NCI-H526 (cell line): ENCODE measurements around the gene HOOK2.
A peak's percentile ranks its signal among the peaks of the same experiment; 100 is the strongest.

ENCODE experiments used
- DNase-seq, 2 experiments: peaks; one replicate each; lab custom pipeline; 2025; lab: John Stamatoyannopoulos, UW

HOOK2 gene

DNA sequence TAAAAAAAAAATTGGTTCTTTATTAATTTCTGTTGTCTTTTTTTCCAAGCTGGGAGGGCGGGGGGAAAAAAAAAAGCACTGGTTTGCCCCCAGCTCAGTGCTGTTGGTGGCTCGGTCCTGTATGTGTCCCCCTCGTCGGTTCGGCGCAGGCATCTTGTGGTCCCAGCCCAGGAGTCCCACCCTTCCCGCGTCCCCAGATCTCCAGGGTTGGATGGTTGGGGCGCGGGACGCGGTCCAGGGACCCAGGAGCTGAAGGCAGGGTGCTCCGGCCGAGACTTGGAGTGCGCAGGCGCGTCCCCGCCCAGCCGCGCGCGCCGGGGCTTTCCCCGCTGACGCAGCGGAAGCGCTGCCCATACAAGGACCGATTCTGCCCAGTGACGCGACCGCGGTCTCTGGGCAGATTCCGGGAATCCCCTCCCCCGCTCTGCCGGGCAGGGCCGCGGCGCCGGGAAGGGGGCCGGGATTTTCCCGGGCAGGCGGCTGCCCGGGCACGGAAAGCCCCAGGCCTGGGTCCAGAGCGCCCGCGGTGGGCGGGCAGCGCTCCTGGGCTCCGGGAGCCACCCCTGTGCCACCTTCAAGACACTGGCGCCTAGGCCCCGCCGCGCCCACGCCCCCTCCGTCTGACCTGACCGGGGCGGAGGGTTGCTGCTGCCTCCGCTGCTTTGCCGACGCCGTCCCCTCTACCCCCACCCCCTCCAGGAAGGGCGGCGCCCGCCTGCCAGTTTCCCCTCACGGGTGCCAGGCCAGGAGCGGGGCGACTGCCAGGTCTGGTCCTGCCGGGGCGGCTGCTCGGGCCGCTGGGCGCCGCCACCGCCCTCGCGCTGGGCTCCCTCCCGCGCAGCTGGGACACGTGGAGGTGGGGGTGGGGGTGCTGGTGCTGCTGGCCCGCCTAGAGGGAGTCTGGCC lies 18.2 kb upstream of the HOOK2 start:
- peak; percentile 54 to 87 for DNase-seq

DNA sequence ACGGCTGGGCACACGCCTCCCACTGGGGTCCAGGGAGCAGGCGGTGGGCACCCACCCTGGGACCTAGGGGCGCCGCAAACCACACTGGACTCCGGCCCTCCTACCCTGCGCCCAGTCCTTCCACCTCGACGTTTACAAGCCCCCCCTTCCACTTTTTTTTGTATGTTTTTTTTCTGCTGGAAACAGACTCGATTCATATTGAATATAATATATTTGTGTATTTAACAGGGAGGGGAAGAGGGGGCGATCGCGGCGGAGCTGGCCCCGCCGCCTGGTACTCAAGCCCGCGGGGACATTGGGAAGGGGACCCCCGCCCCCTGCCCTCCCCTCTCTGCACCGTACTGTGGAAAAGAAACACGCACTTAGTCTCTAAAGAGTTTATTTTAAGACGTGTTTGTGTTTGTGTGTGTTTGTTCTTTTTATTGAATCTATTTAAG lies 17.5 kb upstream of the HOOK2 start:
- DNase-seq: no peak

DNA sequence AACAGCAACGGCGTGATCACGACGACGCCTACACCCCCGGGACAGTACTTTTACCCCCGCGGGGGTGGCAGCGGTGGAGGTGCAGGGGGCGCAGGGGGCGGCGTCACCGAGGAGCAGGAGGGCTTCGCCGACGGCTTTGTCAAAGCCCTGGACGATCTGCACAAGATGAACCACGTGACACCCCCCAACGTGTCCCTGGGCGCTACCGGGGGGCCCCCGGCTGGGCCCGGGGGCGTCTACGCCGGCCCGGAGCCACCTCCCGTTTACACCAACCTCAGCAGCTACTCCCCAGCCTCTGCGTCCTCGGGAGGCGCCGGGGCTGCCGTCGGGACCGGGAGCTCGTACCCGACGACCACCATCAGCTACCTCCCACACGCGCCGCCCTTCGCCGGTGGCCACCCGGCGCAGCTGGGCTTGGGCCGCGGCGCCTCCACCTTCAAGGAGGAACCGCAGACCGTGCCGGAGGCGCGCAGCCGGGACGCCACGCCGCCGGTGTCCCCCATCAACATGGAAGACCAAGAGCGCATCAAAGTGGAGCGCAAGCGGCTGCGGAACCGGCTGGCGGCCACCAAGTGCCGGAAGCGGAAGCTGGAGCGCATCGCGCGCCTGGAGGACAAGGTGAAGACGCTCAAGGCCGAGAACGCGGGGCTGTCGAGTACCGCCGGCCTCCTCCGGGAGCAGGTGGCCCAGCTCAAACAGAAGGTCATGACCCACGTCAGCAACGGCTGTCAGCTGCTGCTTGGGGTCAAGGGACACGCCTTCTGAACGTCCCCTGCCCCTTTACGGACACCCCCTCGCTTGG lies 16.9 kb upstream of the HOOK2 start:
- DNase-seq: peak; percentile 30 to 69

DNA sequence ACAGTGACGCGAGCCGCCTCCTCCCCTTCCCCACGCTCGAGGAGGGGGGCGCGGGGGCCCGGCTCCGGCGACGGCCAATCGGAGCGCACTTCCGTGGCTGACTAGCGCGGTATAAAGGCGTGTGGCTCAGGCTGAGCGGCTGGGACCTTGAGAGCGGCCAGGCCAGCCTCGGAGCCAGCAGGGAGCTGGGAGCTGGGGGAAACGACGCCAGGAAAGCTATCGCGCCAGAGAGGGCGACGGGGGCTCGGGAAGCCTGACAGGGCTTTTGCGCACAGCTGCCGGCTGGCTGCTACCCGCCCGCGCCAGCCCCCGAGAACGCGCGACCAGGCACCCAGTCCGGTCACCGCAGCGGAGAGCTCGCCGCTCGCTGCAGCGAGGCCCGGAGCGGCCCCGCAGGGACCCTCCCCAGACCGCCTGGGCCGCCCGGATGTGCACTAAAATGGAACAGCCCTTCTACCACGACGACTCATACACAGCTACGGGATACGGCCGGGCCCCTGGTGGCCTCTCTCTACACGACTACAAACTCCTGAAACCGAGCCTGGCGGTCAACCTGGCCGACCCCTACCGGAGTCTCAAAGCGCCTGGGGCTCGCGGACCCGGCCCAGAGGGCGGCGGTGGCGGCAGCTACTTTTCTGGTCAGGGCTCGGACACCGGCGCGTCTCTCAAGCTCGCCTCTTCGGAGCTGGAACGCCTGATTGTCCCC lies 16.1 kb upstream of the HOOK2 start, which contains the start of gene JUNB:
TSS of gene JUNB (plus strand) at position 142 of the 706 bp plus-strand sequence. CDS start at position 428, 286 bp downstream.
- peak; percentile 73 to 93 for DNase-seq

DNA sequence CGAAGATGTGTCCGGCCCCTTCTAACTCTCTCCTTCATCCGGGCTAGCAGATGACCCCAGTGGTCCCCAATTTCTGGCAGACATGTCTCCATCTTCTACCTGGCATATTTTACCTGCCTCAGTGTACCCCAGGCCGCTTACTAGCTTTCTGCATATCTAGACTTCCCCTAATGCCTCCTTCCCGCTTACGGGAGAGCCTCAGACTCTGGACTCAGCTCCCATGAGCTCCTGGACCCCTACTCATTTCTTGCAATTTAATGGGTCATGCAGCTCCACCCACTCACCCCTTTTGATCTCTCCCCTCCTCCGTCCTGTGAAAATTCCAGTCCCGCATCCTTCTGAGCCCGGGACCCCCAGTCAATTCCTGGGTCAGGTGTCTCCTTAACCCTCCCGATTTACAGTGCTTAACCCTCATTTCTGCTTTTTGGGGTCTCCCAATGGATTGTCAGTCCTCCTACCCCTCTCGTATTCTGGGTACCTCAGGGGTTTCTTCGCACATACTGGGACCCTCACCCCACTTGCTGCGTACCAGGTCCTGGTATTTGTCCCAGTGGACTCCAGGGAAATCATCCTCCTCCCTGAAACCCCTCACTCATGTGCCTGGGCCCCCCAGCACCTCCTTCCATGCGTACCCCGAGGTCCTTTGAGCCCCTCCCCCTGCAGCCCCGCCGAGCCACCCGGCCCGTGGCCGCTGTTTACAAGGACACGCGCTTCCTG lies 15.4 kb upstream of the HOOK2 start:
- DNase-seq: no peak

DNA sequence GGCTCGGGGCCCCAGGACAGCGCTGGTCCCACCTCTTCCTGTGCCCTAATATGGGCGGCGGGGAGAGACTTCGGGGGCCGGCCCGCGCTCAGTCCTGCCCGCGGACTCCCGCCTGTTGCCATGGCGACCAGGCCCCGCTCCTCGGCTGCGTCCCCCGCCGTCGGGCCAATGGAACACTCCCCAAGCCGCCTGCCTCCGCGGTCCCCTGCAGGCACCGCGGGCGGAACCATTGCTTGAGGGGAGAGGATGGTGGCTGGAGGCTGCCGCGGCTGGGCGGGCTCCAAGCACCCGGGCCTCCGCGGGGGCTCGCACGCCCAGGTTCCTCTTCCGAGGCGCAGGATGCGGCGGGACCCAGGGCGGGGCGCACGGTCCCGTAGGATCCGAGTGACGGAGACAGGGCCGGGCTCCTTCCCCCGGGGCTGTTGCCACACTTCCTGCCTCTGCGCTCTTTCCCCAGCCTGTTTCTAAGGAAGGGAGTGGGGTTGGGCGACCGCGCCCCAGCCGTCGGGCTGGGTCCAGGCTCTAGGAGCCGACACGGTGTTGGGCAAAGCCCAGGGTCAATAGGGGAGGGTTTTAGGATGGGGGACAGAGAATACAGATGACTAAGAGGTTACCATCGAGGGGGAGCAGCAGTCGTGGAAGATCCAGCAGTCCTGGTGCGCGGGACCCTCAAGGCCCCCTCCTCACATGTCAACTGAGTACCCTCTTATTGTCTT lies 14.7 kb upstream of the HOOK2 start:
- peak; percentile 76 to 94 for DNase-seq

DNA sequence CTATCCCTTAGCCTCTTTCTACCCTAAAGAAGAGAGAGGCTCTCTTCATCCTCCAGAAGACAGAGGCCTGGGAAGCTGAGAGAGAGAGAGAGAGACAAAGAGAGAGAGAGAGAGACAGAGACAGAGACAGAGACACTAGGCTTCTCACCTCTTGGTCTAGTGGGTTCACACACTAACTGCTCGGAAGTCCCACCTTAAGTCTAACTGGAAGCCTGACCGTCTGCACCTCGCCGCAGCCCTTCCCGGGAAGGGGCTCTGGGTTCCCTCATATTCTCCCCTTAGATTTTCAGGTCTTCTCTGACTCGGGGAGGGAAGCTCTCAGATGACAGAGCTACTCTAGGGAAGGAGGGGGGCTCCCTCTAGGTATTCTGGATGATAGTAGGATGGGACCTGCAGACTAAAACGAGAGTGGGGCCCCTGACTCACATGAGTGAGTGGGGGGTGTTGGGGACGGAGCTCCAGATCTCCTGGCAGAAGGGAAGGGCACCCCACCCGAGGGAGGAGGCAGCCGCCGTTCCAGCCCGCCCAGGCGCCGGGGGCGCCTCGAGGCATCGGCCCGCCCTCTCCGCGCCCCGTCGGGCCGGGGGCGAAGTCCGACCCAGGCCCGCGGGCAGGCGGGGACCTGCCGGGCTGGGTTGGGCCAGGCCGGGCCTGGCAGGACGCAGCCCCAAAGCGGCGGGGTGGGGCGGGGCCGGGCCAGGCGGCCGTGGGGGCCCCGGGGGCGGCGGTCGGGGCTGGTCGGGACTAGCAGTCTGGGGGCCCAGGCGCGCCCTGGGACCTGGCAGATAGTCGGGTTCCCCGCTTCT lies 13.9 kb upstream of the HOOK2 start:
- peak in 1 of 2 experiments; percentile 78 for DNase-seq

DNA sequence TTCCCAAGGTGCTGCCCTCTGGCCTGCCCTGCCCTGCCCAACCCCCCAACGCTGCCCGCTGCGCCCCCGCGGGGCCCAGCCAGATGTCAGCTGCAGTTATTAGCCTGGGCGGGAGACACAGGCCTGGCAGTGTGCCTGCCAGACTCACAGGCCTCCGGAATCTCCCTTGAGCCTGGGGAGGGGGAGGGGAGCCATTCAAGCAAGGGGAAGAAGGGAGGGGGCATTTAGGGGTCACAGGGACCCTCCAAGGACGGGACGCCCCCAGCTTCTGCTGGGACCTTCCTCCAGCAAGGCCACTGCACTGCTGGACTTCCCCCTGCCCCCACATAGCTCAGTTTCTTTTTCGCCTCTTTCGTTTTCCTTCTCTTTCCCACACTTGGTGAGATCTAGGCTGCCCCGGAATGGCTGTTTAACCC lies 13.3 kb upstream of the HOOK2 start:
- DNase-seq: peak in 1 of 2 experiments; percentile 23

DNA sequence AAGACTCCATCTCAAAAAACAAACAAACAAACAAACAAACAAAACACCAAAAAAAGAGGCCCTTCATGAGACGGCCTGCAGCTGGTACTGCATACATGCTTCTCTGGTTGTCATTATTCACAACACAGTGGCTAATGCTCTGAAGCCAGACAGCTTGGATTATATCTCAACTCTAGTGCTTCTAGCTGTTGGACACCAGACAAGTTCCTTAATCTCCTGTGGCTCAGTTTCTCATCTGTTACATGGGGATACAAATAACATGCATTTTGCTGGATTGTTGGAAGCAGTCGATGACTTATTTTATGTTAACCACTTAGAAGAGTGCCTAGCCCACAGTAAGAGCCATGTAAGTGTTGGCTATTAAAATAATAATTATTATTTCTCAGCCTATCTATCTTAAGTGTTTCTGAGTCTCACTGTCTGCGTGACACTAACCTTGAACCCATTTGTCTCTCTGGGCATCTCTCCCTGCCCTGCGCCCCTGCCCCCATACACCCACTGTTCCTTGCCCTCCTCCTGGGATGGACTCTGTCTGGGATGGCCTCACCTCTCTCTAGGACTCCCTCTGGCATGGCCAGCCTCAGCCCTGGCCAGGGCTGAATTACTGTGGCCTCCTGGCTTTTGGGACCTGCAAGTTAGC lies 12.8 kb upstream of the HOOK2 start:
- no peak for DNase-seq

DNA sequence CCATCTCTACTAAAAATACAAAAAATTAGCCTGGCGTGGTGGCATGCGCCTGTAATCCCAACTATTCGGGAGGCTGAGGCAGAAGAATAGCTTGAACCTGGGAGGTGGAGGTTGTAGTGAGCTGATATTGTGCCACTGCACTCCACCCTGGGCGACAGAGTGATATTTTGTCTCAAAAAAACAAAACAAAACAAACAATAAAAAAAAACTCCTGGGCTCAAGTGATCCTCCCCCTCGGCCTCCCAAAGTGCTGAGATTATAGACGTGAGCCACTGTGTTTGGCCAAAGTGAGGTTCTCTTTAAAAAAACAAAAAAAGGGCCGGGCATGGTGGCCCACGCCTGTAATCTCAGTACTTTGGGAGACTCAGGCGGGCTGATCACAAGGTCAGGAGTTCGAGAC lies 12.1 kb upstream of the HOOK2 start:
- DNase-seq: no peak

DNA sequence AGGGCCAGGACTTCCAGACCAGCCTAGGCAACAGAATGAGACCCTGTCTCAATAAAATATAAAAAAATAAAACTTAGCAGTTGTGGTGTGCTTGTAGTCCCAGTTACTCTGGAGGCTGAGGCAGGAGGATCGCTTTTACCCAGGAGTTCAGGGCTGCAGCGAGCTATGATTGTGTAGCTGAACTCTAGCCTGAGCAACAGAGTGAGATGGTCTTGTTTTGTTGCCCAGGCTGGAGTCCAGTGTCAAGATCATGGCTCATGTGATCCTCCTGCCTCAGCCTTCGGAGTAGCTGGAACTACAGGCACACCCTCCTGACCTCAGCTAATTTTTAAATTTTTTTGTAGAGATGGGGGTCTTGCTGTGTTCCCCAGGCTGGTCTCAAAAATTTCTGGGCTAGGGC lies 11.6 kb upstream of the HOOK2 start:
- DNase-seq: no peak

DNA sequence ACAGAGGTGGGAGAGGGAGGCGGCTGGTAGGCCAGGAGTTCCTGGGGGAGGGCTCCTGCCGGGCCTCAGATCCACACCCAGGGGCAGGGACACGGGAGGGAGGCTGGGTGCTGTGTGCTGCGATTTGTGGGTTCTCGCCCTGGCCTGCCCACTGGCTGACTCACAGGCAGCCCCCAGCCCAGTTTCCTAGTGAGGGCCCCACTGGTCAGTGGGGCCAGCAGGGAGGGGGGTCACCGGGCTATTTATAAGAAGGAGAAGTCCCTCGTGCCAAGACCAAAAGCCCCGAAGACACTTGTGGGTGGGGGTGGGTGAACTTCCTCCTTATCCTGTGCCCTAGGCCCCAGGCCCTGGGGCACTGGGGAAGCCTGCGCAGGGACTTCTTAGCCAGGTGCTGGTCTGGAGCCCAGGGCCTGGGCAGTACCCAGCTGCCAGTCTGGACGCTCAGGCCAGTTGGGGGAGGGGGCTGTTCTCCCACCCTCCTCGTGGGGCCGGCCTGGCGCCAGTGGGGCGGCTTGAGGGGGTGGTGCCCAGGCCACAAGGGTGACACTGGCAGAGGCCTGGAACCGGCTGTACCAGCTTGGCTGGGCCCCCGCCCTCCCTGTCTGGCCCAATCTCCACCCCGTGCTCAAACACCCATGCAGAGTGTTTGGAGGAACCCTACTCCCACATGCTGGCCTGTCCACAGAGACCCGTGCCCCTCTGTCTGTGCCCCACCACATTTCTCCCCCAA lies 11.0 kb upstream of the HOOK2 start:
- DNase-seq: no peak

DNA sequence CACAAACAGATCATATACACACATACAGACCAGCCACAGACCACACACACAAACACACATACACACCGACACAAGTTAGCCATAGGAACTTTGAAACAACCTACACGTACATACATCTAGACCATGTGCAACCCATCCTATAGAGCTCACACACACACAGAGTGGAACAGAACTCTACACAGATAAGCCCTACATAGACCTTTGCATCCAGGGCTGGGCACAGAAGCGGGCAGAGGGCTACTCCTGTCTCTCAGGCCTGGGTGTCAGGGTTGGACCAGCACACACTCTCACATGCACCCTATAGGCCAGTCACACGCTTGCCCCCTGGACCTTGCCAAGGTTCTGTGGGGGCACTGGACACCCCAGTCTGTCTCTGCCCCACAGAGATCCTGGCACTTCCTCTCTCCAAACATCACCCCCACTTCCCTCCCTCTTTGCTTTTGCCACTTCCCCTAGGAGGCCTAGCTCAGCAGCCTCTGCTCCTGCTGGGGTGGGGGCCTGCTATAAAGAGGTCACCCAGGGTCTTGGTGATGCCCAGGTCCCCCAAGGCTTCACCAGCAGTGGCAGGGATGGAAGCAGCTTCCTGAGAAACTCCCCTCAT lies 10.2 kb upstream of the HOOK2 start:
- no peak for DNase-seq

DNA sequence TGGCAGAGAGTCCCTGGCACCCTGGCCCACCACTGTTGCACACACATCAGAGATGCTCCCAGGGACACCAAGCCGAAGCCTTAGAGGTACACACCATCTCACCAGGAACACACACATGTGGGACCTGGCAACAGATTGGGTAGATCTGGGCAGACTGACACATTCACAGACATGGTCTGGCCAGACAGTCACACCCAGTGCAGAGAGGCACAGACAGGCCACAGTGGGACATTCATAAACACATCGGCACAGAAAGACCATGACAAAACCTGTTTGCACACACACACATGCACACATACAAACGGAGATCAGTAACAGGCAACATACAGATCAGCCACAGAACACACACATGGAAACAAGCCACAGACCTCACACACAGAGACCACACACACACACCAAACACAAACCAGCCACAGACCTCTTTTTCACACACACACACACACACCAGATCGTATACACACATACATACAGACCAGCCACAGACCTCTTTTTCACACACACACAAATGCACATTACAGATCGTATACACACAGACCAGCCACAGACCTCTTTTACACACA lies 9.6 kb upstream of the HOOK2 start:
- DNase-seq: no peak

DNA sequence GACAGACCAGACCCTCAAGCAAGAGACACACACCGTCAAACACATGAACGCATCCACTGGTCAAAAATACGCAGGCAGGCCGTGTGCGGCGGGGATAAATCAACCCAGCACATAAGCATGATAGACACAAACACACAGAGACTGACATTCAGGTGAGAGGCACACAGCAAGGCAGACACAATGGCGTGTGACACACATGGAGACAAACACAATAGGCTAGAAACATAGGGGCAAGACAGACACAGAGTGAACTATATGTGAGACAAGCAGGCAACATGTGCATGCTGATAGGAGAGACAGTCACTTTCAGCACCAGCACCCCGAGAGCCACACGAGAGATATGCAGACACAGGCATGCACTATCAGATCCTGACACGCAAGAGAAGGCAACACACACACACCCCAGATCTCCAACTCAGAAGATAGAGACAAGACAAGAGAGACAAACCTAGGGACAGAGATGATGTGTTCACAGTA lies 9.1 kb upstream of the HOOK2 start:
- no peak for DNase-seq

DNA sequence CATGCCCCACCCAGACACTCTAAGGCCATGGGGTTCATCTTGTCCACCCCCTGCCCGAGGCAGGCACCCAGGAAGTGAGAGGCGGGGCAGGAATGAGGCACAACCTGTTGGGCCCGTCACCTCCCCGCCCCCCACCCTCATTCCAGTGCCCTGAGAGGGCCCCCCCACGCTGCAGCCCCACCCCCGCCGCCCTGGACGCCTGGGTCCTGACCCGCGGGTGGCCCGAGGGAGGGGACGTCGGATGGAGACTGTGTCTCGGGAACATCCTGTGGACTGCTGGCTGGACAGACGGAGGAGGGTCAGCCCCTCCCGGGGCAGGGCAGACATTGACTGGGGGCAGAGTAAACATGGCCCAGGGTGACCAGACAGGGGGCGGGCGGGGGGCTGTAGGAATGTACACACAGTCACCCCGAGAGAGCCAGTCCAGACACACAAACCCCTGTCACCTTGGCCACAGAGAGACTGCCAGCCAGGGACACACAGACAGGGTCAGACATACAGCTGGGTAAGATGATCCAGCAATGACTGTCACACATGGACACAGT lies 8.6 kb upstream of the HOOK2 start:
- DNase-seq: no peak

DNA sequence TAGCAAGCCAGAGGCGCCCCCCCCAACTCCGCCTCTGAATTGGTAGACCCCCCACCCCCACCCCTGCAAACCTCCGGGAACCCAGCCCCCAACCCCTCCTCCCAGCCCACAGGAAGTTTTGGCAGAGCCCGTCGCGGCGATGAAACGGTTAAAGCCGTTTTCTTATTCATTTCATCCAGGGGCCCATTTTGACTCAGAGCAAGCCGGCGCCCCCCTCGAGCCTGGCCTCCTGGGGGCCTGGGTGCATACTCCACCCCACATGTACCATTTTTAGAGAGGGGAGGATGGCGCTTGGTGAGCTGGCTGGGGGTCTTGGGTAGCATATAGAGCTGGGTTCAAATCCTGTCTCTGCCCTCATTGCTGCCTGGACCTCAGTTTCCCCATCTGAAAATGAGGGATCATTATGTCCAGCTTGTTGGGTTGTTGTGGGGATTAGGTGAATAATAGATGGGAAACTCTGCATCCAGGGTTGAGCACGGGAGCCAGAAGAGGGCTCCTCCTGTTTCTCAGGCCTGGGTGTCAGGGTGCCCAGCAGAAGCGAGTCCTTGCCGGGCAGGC lies 8.0 kb upstream of the HOOK2 start:
- no peak for DNase-seq
